Left hindlimb (tissue), 1 donor: Measurements from ENCODE around the gene LRTM2.
A peak's percentile ranks its signal among the peaks of the same experiment; 100 is the strongest.

Source experiments
- DNase-seq: peaks from one replicate; pipeline ENCODE4 v3.0.0-alpha.2; 2018

LRTM2 gene

DNA sequence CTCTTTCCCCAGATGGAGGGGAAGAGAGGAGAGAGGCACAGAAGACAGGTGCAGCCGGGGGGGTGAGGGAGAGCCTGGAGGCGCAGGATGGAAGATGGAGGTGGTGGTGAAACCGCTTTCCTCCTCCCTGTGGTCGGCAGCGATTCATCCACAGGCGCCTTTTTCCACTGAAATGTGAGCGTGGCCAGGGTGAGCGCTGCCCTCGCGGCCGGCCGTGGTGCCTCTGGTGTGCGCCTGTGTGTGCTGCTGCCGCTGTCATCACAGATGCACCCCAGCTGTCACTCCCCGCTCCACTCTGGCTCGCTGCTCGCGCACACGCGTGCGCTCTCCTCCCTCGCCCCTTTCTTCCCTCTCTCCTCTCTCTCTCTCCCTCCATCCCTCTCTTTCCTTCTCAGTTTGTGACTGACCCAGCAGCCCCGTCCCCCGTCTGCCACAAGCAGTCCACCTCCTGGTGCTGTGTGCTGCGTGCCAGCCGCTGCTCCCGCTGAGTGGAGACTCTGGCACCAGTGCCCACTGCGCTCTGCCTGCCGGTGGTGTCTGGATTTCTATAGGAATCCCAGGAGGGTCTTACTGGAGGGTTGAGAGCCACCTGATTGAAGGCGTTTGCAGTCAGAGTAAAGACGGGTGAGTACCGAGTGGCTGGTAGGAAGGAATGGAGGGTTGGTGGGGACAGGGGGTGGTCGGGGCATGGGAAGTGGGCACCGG, at the start of gene LRTM2:
LRTM2 (plus strand) TSS at position 375 of the 705 bp plus-strand sequence. CDS start 7,584 bp downstream, outside the sequence.
- DNase-seq = no peak

DNA sequence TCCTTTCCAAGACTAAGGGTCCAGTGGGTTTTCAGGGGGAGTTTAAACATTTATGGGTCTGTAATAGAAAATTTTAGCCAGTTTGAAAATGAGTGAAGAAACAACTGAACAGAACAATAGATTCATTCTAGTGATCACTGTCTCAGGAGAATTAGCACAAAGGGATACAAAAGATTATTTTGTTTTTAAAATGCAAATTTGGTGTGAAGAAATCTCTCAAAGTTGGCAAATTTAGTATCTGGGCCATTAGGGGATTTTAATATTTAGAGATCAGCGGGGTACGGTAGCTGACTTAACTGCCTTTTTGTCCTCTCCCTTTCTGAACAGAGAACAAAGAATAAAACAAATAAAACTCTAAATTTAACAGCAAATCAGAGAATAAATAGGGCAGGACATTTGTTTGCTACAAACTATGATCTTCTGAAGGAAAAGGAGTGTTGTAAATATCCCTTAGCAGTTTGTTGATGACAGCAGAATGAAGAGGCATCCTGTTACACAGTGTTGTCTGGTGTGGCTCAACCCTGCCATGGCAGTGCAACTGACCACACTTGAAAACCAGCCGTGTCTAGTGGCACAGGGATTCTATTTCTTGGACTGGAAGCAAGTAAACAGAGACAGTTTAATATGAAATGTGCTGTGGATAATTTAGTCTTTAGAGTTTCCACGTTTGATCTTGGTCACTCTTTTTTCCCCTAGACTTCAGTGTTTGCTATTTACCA, 46.3 kb upstream of the LRTM2 start:
- no peak for DNase-seq

GRCh38 chr12:1776170-1776921, 44.0 kb upstream of the LRTM2 start:
- no peak for DNase-seq

- no peak for DNase-seq
Observed at GRCh38 chr12:1777798-1778197, 42.6 kb upstream of the LRTM2 start.

DNA sequence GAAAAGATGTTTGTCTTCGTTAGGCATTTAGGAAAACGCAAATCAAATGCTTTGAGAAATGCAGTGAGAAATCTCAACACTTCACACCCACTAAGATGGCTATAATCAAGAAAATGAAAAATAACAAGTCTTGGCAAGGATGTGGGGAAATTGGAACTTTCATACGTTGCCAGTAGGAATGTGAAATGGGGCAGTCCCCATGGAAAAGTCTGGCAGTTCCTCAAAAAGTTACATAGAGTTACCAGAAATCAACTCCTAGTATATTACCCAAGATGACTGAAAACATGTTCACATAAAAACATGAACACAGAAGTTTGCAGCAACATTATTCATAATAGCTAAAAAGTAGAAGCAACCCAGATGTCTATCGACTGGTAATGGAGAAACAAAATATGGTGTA, 41.5 kb upstream of the LRTM2 start:
- DNase-seq = no peak

- no peak for DNase-seq
Observed at GRCh38 chr12:1779783-1780182, 40.6 kb upstream of the LRTM2 start.

- DNase-seq = no peak
Observed at GRCh38 chr12:1781772-1782171, 38.6 kb upstream of the LRTM2 start.

GRCh38 chr12:1782215-1782614, 38.1 kb upstream of the LRTM2 start:
- no peak for DNase-seq

DNA sequence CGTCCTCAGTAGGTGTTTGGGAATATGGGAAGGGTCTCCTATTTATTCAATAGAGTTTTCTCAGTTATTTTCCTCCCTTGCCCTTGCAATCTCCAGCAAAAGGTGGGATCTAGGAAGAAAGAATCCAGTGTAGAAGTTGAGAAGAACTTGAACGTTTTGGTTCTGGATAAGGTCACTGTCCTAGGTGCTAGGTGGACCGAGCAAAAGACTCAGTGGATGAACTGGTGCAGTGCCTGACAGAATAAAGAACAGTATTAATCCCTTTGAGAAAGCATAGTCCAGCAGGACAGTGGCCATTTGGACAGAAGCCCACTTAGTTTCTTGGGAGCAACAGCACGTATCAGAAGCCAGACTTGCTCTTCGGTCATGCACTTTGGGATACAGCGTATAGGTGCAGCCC, 32.7 kb upstream of the LRTM2 start:
- no peak for DNase-seq

- DNase-seq = no peak
Observed at GRCh38 chr12:1790444-1790843, 29.9 kb upstream of the LRTM2 start.

- no peak for DNase-seq
Observed at GRCh38 chr12:1791104-1791841, 29.1 kb upstream of the LRTM2 start.

GRCh38 chr12:1792406-1792805, 28.0 kb upstream of the LRTM2 start:
- DNase-seq = no peak

- DNase-seq = no peak
Observed at GRCh38 chr12:1793426-1794210, 26.7 kb upstream of the LRTM2 start.

DNA sequence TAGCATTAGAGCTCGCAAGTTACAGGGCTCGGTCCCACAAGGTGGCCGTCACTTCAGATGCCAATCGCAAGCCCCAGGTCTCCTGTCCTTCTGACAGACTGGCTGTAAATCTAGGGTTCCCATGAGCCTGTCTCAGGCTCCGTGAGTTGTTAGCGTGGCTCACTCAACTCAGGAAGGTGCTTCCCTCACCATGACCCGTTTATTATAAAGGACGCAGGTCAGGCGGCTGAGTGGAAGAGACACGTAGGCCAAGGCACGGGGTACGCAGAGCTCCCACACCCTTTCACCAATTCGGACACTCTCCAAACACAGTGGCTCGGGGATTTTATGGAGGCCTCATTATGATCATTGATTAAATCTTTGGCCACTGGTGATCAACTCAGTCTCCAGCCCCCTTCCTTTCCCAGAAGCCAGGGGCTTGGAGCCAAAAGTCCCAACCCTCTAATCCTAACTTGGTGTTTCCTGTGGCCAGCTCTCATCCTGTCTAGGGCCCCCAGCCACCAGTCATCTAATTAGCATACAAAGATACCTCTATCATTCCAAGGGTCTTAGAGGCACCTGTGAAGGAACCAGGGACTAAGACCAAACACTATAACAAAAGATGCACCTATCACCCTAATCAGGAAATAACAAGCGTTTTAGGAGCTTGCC, 25.8 kb upstream of the LRTM2 start:
- no peak for DNase-seq

DNA sequence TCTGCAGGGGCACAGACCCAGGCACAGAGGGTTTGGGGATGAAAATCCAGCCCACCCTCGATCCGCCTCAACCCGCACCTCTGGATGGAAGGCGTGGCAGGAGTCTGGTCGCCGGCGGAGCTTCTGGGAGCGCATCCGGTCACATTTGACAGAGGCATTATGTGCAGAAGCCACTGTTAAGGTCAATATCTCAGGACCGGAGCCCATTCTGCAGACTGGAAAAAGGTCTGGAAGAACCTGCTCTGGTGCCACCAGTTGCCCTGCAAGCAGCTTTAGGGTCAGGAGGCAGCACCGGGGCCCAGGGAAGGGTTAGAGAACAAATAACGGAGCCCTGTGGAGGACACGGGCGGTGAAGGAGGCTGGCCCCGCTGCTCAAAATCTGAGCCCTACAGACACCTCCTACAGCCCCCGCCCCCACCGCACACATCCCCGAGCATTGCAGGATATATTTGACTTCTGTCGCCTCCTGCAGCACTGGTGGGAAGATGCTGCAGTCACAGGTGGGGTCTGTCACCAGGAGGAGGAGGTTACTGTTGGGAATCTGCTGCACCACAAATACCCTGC, 25.1 kb upstream of the LRTM2 start:
- DNase-seq = no peak

GRCh38 chr12:1795785-1796514, 24.4 kb upstream of the LRTM2 start:
- DNase-seq = peak; percentile 92

GRCh38 chr12:1796515-1797010, 23.8 kb upstream of the LRTM2 start:
- no peak for DNase-seq

DNA sequence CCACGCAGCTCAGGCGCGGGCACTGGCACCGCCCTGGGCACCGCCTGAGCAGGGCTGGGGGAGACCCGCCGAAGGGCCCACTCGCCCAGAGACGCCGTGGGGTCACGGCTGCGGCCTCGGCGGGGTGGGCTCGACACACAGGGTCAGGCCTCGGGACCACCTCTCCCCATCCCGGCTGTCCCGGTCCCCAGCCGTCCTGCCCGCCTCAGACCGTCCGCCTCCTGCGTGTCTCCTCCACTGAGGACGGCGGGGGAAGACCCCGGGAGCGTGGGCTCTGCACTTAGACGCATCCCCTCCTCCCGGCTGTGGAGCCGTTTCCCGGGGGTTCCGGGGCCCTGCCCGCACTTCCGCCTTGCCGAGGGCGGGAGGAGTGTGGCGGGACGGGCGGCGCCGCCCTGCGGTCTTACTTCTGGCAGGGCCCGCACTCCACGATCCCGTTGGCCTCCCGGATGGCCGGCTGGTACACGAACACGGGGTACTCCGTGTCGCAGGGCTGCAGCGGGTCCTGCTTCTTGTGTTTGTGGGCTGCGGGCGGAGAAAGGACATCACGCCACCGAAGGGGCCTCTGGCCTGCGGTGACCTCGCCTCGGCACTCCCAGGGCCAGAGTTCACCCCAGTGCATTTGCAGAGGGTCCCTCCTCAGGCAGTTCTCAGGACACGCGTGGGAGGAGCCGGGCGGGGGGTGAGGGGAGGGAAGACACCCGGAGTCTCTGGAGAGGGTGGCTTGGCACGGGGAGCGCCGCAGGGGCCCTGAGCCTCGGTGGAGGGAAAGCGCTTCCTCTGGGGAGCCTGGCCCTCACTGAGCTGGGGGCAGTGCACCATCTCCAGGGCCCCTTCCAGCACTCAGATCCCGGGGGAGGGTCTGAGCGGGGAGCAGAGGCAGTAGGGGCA, 23.1 kb upstream of the LRTM2 start:
- DNase-seq = peak; percentile 68

DNA sequence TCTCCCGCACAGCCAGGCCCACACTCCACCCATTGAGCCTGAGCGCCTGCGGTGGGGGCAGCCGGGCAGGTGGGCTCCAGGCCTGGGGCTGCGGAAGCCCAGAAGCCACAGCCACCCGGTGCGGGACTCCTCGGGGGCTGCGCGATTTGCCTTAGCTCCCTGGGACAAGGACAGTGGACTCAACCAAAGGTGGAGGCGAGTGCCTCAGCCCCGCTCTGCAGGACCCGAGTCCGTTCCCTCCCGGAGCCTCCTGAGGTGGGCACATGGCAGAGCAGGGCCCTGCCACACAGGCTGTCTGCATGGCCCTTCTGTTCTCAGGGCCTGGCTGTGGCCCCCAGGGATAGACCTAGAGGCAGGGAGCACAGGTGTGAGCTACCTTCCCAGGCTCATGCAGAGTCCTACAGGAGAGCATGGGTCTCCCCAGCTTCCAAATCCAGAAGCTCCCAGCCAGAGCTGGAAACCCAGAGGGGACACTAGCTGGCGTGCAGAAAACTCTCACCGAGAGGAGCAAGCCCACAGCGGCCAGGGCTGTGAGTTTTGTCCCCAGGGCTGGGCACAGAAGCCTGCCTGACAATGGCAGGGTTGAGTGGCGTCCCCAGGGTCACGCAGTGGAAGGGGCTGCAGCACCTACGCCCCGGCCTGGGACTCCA, 22.2 kb upstream of the LRTM2 start:
- no peak for DNase-seq
